ENCODE data around the gene NT5DC4. TPM values are rescaled to one million over a fixed set of nuclear protein-coding genes. Genes with fewer than 3 reads are reported as not detected.

The NT5DC4 gene
- total and polyA plus RNA-seq, 2 of the 4 experiments (the other 2 are of a cell fraction) = not detected

DNA sequence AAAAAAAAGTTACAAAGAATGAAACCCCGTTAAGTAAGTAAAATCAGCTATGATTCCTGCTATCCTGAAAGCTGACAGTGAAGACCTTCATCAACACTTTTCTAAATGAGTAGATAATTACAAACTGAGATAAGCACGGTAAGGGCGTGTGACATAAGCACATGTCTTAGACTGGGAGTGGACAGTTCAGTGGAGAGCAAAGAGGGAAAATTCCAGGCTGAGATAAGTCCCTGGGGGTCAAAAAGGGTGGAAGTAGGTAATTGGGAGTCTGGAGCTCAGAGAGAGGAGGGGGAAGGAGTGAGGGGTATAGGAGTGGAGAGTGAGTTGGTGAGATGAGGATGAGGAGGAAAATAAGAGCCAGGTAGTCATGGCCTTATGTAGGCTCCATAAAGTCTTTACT, 67.8 kb downstream of the NT5DC4 start:
- BruUV-seq (replicated peaks) = no TSS peak
- Histone ChIP-seq H2AFZ (replicated peaks; ENCODE audit: low read length, poor library complexity) (no peak overlapping the region), H3K36me3 (ENCODE audit: control insufficient read depth, insufficient read depth, low read length) (no peaks in the 10 kb centered on the region), H3K23ac (ENCODE audit: low read depth, low read length) (no peak overlapping the region), H4K8ac (ENCODE audit: low read depth in 2 of 2, low read length in 2 of 2) (no peak overlapping the region), H3K9ac (ENCODE audit: low read depth, low read length) (no peak overlapping the region), H3K4me2 (ENCODE audit: low read depth, low read length) (no peak overlapping the region), H3K27me3 (ENCODE audit: control insufficient read depth, insufficient read depth, low read length) (no peaks in the 10 kb centered on the region), H3K4me1 (ENCODE audit: control insufficient read depth, insufficient read depth, low read length) (peaks cover 2% of the 10 kb centered on the region; the same call in 1 of the 2 replicates), H2BK120ac (ENCODE audit: low read depth, low read length) (no peak overlapping the region), H3K27ac (ENCODE audit: insufficient read depth, low read length) (no peak overlapping the region), H3K18ac (ENCODE audit: low read depth, low read length) (no peak overlapping the region), H2AK5ac (ENCODE audit: low read depth, low read length) (no peak overlapping the region), H4K91ac (ENCODE audit: insufficient read depth, low read depth, low read length) (no peak overlapping the region), H3K79me1 (ENCODE audit: low read depth in 1 of 2, low read length in 2 of 2) (no peaks in the 10 kb centered on the region), H3K9me3 (ENCODE audit: control insufficient read depth, insufficient read depth, low read length) (peaks cover 6% of the 10 kb centered on the region), H4K5ac (ENCODE audit: low read depth, low read length) (no peak overlapping the region), H3K4me3 (ENCODE audit: insufficient read depth, low read depth, low read length) (no peak overlapping the region), H3K56ac (ENCODE audit: extremely low read depth, insufficient read depth, low read length) (no peak overlapping the region), H2BK15ac (ENCODE audit: low read depth, low read length) (no peak overlapping the region), H4K20me1 (ENCODE audit: insufficient read depth, low read length) (no peaks in the 10 kb centered on the region), H2BK5ac (ENCODE audit: low read depth, low read length, poor library complexity, severe bottlenecking) (no peak overlapping the region), H2BK20ac (ENCODE audit: low read depth, low read length) (no peak overlapping the region), H3K4ac (ENCODE audit: low read depth, low read length) (no peak overlapping the region), H2AK9ac (replicated peaks; ENCODE audit: low read depth, low read length, poor library complexity) (no peak overlapping the region), H3K9me1 (ENCODE audit: insufficient read depth, low read length) (no peaks in the 10 kb centered on the region), H3K14ac (replicated peaks; ENCODE audit: low read depth, low read length) (no peak overlapping the region)
- in situ Hi-C loops (cut with MboI; ENCODE audit: low sequenced_read_pairs) (no loop called here), intact Hi-C loops (cut with micrococcal nuclease) (no loop called here), dilution Hi-C loops (cut with HindIII; ENCODE audit: low sequenced_read_pairs, unreplicated experiment) (no loop called here)
- no peak for DNase-seq
- ATAC-seq (ENCODE audit: low read depth) = no peak
- no CpG with 5 or more reads among the region's 3 CpGs for WGBS, 2 experiments (ENCODE audit: extremely low coverage in 2 of 2, insufficient read length in 1 of 2)
- no peak for TF ChIP-seq SMC3 (IDR thresholded peaks at IDR 0.05; ENCODE audit: low read depth, low read length)
- TF ChIP-seq RCOR1 (IDR thresholded peaks at IDR 0.05; ENCODE audit: insufficient replicate concordance, low read length) = no peak
- no peak for TF ChIP-seq BHLHE40 (IDR thresholded peaks at IDR 0.05; ENCODE audit: low read depth, low read length)
- TF ChIP-seq, protein P1, sequence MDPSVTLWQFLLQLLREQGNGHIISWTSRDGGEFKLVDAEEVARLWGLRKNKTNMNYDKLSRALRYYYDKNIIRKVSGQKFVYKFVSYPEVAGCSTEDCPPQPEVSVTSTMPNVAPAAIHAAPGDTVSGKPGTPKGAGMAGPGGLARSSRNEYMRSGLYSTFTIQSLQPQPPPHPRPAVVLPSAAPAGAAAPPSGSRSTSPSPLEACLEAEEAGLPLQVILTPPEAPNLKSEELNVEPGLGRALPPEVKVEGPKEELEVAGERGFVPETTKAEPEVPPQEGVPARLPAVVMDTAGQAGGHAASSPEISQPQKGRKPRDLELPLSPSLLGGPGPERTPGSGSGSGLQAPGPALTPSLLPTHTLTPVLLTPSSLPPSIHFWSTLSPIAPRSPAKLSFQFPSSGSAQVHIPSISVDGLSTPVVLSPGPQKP (IDR thresholded peaks at IDR 0.05; ENCODE audit: borderline replicate concordance, low read depth, low read length) = no peak
- no peak for TF ChIP-seq FOS (IDR thresholded peaks at IDR 0.05; ENCODE audit: low read depth, low read length)
- no peak for TF ChIP-seq MAFK (IDR thresholded peaks at IDR 0.05; ENCODE audit: low read depth, low read length)
- no peak for TF ChIP-seq POLR2A (IDR thresholded peaks at IDR 0.05; ENCODE audit: low read depth, low read length)
- no peak for TF ChIP-seq RAD21 (IDR thresholded peaks at IDR 0.05; ENCODE audit: low read length)
- no peak for TF ChIP-seq MXI1 (IDR thresholded peaks at IDR 0.05; ENCODE audit: borderline replicate concordance, low read depth, low read length)
- TF ChIP-seq MAZ (IDR thresholded peaks at IDR 0.05; ENCODE audit: borderline replicate concordance, low read depth, low read length) = no peak
- no peak for TF ChIP-seq NFE2L2 (IDR thresholded peaks at IDR 0.05; ENCODE audit: low read depth, low read length)
- TF ChIP-seq, protein P2, sequence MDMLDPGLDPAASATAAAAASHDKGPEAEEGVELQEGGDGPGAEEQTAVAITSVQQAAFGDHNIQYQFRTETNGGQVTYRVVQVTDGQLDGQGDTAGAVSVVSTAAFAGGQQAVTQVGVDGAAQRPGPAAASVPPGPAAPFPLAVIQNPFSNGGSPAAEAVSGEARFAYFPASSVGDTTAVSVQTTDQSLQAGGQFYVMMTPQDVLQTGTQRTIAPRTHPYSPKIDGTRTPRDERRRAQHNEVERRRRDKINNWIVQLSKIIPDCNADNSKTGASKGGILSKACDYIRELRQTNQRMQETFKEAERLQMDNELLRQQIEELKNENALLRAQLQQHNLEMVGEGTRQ (IDR thresholded peaks at IDR 0.05; ENCODE audit: low read depth, low read length) = no peak
- CTCF ChIA-PET = interaction anchor here (0.7 kb wide), 2 partner anchors 170 to 230 kb away, joined by 3 read pairs; no protein-coding TSS in a partner anchor
- POLR2A ChIA-PET (ENCODE audit: unreplicated experiment) = no interaction called here

Measured in IMR-90 (cell line).